BJ (cell line): Measurements from ENCODE around the gene BIVM. TPM values are rescaled to one million over a fixed set of nuclear protein-coding genes. Genes with fewer than 3 reads are reported as not detected.

Experiments used
- CTCF ChIA-PET: fragments of 350-600 bp; formaldehyde crosslinking; extraction: SDS; loops from one replicate; lab custom pipeline; 2021; ENCODE audit warnings: antibody characterized with exemption, inconsistent platforms; lab: Yijun Ruan, JAX
- POLR2A ChIA-PET: fragments of 300-600 bp; sonication (Branson Sonifier 250); formaldehyde crosslinking; extraction: SDS; loops from one replicate; lab custom pipeline; 2021; ENCODE audit warnings: antibody characterized with exemption; lab: Charles Lee
- DNase-seq: peaks from one replicate; pipeline ENCODE4 v3.0.0-alpha.2; 2011; ENCODE audit warnings: low read depth
- H3K27me3 ChIP-seq: 2 replicates; pipeline ENCODE4 v1.6.0; 2011; ENCODE audit warnings: low read length; ENCODE audit not compliant: control insufficient read depth, insufficient read depth
- H3K36me3 ChIP-seq: 2 replicates; pipeline ENCODE4 v1.5.1; 2011; ENCODE audit warnings: low read length; ENCODE audit not compliant: control insufficient read depth, insufficient read depth
- H3K4me3 ChIP-seq: 2 replicates; pipeline ENCODE4 v1.5.1; 2011; ENCODE audit warnings: low read depth, mild to moderate bottlenecking, control low read depth, low read length
- CTCF ChIP-seq: IDR thresholded peaks from 2 replicates; pipeline ENCODE4 v1.5.1; 2011; ENCODE audit warnings: low read depth, mild to moderate bottlenecking, control low read depth, inconsistent platforms, low read length, moderate library complexity; ENCODE audit not compliant: insufficient read depth
- polyA minus RNA-seq: library from RNA; depleted of rRNA, polyadenylated mRNA; stranded (reverse); fragments of >200 nt; gene quantifications from 2 replicates; pipeline ENCODE4 v1.2.3, GENCODE V29; 2011; rRNA and poly(A)+ RNA removed
- polyA plus RNA-seq: library from polyadenylated mRNA; depleted of rRNA; stranded (reverse); fragments of >200 nt; gene quantifications from 2 replicates; pipeline ENCODE4 v1.2.3, GENCODE V29; 2011; rRNA removed

The BIVM gene
- 9.5 and 15.4 TPM in 2 replicates for polyA plus RNA-seq
- 2.1 and 3.0 TPM in 2 replicates for polyA minus RNA-seq

- no peaks in the 10 kb centered on the region for H3K27me3 ChIP-seq
- no peak for TF ChIP-seq CTCF
- CTCF ChIA-PET: interaction anchor here (1.0 to 4.0 kb wide), 6 partner anchors 10 to 217 kb away, joined by 4 to 11 read pairs (median 5); no protein-coding TSS in a partner anchor
- no peaks in the 10 kb centered on the region for H3K36me3 ChIP-seq
- DNase-seq: peak; percentile 55
- POLR2A ChIA-PET: no interaction called here
- H3K4me3 ChIP-seq: peak within 1 kb of the TSS; percentile 96
Measured at GRCh38 chr13:102798581-102799425, at the start of gene BIVM, which contains the start of gene POGLUT2. TSS of gene BIVM (plus strand) at chr13:102799119. CDS start at chr13:102807268, 8,149 bp downstream. TSS of gene POGLUT2 (minus strand) at chr13:102798976. CDS start at chr13:102798670, 306 bp downstream.

- Histone ChIP-seq H3K27me3 (no peaks in the 10 kb centered on the region), H3K36me3 (no peaks in the 10 kb centered on the region), H3K4me3 (no peak overlapping the region)
- POLR2A ChIA-PET: no interaction called here
- no peak for DNase-seq
- CTCF ChIA-PET: no interaction called here
- TF ChIP-seq CTCF: no peak
Measured at GRCh38 chr13:102751886-102752285, 47.0 kb upstream of the BIVM start.

- no peak for DNase-seq
- no peak for TF ChIP-seq CTCF
- Histone ChIP-seq H3K36me3 (no peaks in the 10 kb centered on the region), H3K27me3 (no peaks in the 10 kb centered on the region), H3K4me3 (no peak overlapping the region)
- ChIA-PET POLR2A (no interaction called here), CTCF (interaction anchor here (0.6 to 1.1 kb wide), 2 partner anchors 12 to 242 kb away, joined by 4 to 6 read pairs; no protein-coding TSS in a partner anchor)
Measured at GRCh38 chr13:102757006-102757405, 41.9 kb upstream of the BIVM start.

- ChIA-PET POLR2A (no interaction called here), CTCF (interaction anchor here (0.8 kb wide), 1 partner anchor 11 kb away, joined by 3 read pairs; no protein-coding TSS in a partner anchor)
- no peak for TF ChIP-seq CTCF
- Histone ChIP-seq H3K27me3 (no peaks in the 10 kb centered on the region), H3K36me3 (no peaks in the 10 kb centered on the region), H3K4me3 (no peak overlapping the region)
- DNase-seq: no peak
Measured at GRCh38 chr13:102758842-102759241, 40.1 kb upstream of the BIVM start.

- no peaks in the 10 kb centered on the region for H3K36me3 ChIP-seq
- H3K4me3 ChIP-seq: no peak overlapping the region
- no peak for DNase-seq
- CTCF ChIA-PET: no interaction called here
- POLR2A ChIA-PET: no interaction called here
- no peaks in the 10 kb centered on the region for H3K27me3 ChIP-seq
- no peak for TF ChIP-seq CTCF
Measured at GRCh38 chr13:102761071-102761470, 37.8 kb upstream of the BIVM start.
